ENCODE measurements around the gene USP2.

DNA sequence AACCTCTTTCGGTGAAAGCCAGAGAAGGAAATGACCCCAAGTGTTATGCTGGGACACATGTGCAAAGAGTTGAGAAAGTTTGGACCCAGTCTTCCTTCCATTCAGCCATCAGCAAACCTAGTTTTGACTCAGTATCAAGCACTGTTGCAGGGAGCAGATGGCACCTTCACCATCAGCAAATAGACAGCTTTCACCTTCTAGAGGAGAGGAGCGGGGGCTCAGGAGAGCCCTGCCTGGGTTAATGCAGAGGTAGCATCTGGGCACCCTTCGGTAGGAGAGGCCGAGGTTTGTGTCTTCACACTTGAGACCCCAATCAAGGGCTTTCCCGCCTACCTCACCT lies 18.8 kb downstream of the USP2 start:
- TF ChIP-seq, protein P1, sequence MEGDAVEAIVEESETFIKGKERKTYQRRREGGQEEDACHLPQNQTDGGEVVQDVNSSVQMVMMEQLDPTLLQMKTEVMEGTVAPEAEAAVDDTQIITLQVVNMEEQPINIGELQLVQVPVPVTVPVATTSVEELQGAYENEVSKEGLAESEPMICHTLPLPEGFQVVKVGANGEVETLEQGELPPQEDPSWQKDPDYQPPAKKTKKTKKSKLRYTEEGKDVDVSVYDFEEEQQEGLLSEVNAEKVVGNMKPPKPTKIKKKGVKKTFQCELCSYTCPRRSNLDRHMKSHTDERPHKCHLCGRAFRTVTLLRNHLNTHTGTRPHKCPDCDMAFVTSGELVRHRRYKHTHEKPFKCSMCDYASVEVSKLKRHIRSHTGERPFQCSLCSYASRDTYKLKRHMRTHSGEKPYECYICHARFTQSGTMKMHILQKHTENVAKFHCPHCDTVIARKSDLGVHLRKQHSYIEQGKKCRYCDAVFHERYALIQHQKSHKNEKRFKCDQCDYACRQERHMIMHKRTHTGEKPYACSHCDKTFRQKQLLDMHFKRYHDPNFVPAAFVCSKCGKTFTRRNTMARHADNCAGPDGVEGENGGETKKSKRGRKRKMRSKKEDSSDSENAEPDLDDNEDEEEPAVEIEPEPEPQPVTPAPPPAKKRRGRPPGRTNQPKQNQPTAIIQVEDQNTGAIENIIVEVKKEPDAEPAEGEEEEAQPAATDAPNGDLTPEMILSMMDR (IDR thresholded peaks at IDR 0.05; ENCODE audit: control extremely low read depth in 1 of 3, insufficient read depth in 1 of 3, low read depth in 1 of 3, low read length in 3 of 3): no peak
- no peak for TF ChIP-seq TAF1 (IDR thresholded peaks at IDR 0.05; ENCODE audit: low read depth, low read length)
- no peak for TF ChIP-seq CBX8 (IDR thresholded peaks at IDR 0.05; ENCODE audit: borderline replicate concordance, low read depth, low read length)
- TF ChIP-seq POLR2AphosphoS5 (IDR thresholded peaks at IDR 0.05; ENCODE audit: low read depth, low read length): no peak
- TF ChIP-seq CHD1 (IDR thresholded peaks at IDR 0.05; ENCODE audit: low read depth, low read length): no peak
